Measurements from ENCODE around the gene ZNF521.
"Not testable (repeated sequence)": the region's sequence is repeated elsewhere in the genome, so short reads cannot be mapped to it uniquely, and the experiment has no call there.

- TF ChIP-seq, protein P1, sequence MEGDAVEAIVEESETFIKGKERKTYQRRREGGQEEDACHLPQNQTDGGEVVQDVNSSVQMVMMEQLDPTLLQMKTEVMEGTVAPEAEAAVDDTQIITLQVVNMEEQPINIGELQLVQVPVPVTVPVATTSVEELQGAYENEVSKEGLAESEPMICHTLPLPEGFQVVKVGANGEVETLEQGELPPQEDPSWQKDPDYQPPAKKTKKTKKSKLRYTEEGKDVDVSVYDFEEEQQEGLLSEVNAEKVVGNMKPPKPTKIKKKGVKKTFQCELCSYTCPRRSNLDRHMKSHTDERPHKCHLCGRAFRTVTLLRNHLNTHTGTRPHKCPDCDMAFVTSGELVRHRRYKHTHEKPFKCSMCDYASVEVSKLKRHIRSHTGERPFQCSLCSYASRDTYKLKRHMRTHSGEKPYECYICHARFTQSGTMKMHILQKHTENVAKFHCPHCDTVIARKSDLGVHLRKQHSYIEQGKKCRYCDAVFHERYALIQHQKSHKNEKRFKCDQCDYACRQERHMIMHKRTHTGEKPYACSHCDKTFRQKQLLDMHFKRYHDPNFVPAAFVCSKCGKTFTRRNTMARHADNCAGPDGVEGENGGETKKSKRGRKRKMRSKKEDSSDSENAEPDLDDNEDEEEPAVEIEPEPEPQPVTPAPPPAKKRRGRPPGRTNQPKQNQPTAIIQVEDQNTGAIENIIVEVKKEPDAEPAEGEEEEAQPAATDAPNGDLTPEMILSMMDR (conservative IDR thresholded peaks at IDR 0.05; ENCODE audit: low read depth, low read length) = not testable (repeated sequence)
- not testable (repeated sequence) for TF ChIP-seq EZH2 (IDR thresholded peaks at IDR 0.05; ENCODE audit: borderline replicate concordance, low read depth, low read length, poor library complexity, severe bottlenecking)
These were observed 318.8 kb downstream of the ZNF521 start for GRCh38 chr18:25033175-25033574.
